ENCODE data around the gene TMPRSS4.

The TMPRSS4 gene

DNA sequence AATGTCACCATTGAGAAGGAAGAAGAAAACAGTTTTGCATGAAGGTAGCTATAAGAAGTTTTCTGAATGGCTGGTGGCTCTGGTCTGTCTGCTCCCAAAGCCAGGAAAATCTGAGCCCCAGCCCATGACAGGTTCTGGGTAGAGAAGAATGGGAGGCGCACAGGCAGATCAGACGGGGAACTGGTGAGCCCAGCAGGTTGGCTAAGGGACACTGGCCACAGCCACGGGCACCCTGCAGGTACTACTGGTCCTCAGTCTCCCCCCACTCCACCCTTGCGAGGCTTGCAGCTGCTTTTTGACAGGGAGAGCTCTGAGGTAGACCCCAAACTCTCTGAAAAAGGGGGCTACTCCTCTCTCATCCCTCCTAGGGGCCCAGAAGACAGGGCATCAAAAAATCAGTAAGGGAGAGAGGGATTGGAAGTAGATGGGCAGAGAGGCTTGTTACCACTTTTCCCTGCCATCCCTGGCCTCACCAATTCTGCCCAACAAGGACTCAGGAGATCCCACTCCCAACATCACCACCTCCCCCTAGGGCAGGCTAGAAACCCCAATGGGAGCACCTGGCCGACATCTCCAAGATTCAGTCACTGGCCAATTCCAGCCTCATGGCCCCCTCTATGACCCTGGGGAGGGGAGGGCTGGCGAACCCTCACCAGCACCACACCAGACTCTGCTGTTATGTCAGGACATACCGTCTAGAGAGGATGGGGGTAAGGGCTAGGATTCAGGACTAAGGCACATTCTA, 58.3 kb downstream of the TMPRSS4 start:
- DNase-seq (ENCODE audit: low read depth), result no peak

DNA sequence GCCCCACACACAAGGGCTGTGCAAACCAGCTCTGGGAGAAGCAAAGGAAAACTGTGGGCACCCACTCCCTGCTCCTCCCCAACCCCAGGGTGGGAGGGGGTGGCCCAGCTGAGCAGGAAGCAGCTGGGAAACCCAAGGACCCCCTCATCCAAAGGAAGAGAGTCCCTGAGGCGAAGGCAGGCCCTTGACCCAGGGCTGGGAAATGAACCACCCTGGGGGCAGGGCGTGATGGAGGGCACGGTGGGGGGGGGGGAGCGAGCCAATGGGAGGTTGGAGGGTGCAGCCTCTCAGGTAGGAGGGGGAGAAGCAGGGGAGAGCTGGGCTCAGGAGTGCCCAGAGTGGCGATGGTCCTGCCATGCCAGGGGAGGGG, 58.9 kb downstream of the TMPRSS4 start:
- DNase-seq (ENCODE audit: low read depth), result no peak

DNA sequence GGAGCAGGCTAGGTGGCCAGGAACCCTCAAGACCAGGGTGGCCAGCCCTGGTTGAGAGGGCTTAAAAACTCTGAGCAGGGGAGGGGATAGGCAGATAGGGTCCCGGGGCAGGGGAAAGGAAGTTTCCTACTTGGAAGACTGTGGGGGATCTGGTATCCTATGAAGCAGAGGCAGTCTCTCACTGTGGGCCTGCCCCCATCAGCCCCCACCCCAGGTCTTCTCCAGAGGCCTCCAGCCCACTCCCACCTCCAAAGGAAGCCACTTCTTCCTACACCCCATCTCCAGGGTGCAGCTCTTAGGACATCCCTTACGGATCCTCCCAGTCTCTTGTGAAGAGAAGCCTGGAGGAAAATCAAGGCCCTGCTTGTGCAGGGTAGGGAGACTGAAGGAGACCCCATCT, 59.5 kb downstream of the TMPRSS4 start:
- no peak for DNase-seq (ENCODE audit: low read depth)

DNA sequence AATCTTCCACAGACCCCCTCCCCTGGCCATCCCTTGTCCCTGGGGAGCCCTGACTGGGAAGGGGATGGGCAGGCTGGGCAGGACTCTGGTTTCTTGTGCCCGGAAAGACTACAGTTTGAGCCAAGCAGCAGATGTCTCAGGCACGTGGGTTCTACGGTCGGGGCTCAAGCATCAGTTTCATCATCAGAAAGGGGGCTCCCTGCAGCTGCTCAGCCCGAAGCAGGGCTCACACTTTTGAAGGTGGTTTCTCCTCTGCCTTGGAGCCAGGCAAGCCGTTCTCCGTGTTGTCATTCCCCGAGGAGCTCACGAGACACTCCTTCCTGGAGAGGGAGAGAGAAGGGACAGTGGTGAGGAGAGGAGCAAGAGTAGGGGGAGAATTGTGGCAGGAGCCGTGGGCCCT, 59.9 kb downstream of the TMPRSS4 start:
- no peak for DNase-seq (ENCODE audit: low read depth)

DNA sequence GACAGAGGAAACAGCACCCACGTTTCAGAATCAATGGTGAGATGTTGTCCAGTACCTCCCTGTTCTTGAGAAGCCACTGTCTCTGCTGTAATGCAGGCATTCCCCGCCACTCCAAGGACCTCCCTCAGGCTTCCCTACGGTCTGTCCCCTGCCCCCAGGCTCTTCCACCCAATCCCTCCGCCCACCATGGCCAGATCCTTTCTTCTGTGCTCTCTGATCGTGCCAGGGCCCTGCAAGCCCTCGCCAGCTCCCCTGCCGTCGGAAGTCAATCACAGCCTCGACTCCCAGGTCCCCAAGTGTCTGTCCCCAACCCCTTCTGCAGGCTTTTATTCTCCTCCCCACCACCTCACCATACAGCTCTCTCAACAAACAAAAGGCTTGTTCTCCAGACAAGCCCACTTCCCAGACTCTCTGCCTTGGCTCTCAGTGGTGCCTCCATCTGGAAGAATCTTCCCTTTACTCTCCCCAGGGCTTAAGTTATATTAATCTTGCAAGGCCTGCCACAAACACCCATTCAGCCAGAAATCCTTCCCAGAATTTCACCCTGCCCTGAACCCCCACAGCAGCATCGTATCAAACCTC, 62.1 kb downstream of the TMPRSS4 start:
- DNase-seq (ENCODE audit: low read depth), result no peak

DNA sequence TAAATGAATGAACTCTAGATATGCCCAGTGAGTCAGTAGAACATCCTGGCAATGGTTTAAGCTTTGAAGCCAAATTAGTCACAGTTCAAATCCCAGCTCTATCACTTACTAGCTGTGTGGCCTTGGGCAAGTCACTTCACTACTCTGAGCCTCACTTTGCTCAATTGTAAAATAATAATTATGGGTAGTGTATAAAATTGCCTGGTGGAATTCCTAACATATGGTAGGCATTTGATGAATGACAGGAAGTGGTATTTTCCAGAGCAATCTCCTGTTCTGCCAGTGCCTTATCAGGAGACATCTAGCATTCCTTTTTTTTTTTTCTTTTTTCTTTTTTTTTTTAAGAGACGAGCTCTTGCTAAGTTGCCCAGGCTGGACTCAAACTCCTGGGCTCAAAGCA, 62.7 kb downstream of the TMPRSS4 start:
- DNase-seq (ENCODE audit: low read depth), result no peak

DNA sequence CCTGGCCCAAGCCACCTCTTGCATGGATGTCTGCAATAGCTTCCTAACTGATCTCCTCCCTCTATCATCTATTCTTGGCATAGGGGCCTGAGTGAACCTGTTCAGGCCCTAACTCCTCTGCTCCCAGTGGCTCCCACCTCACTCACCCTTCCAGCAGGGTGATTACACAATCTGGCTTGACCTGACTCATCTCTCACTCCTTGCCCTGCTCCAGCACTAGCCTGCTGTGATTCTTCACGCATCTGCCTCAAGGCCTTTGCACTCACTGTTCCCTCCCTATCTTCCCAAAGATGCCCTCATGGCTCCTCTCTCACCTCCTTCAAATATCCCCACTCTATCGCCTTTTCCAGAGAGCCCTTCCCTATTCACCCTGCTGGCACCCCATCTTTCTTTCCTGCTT, 65.2 kb downstream of the TMPRSS4 start:
- DNase-seq (ENCODE audit: low read depth), result no peak

DNA sequence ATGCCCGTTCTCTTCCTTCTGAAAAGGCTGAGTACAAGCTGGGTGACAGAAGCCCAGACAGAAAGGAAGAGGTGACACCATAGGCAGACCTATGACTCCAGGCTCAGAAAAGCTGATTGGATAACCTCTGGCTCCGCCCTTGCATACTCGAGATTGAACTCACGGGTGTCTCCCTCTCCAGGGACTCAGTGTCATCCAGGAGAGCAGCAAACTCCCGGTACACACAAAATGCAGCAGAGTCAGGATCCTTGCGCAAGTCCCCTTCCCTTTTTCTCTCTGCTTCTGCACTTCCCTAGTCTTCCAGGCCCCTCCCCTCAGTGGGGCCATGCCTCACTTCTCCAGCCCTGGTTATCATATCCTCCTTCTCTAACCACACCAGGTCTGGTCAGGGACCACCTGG, 65.9 kb downstream of the TMPRSS4 start:
- DNase-seq (ENCODE audit: low read depth), result no peak

DNA sequence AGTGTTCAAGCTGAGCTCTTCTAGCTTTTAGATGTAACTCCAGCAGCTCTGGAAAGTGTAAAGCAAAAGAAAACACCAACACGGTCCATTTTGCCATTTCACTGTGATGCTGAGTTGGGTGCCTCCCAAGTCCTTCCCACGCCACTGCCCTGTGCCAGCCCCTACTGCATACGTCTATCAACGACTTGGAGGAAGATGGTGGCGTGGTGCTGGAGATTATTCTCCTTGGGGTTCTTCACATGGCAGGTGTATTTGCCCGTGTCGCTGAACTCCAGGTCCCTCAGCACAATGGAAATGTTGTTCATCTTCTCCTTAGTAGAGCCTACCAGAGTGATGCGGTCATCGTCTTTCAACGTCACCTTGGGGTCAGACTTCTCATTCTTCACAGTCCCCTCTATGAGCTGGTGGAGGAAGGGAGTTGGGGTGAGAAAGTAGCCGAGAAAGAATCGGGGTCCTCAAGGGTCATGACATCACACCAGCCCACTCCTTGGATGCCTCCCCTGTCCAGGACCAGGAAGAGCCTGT, 66.8 kb downstream of the TMPRSS4 start:
- DNase-seq (ENCODE audit: low read depth), result no peak

DNA sequence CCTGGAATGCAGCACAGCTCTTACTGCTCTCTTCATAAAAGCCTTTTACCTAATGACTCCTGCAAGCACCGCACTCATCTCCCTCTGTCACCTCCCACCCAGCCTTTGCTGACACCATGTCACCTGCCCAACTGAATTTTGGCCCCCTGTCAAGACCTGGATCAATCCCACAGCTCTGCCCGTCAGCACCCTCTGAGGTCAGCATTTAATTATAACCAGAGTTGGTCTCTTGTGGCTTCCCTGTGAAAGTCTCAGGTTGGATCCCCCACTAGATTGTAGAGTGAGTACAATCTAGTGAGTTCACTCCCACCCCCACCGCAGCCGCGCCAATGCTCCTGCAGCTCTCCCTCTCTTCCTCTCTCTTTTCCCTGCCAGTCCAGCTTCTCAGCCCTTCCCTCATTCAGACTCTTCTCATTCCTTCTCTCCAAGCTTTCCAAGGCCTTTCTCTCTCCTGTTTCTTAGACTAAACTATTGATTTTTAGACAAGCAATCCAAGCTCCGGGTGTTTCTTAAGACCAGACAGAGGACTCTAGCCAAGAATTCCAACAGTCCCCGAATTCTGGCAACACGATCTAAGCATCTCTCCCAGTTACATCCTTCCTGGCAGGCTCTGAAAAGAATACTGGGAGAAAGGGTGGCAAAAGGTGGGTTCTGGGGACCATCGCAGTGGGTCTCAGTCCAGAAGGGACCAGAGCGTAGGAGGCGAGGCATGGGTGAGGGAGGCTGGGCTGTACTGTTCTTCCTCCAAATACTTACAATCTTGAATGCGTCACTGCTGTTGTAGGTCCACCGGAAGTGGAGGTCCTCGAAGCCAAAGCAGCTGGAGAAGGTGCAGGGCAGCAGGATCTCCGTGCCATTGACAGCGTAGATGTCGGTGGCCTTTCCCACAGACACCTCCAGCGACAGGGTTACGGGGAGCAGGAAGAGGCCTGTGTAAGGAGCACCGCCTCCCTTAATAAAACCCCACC, 67.7 kb downstream of the TMPRSS4 start:
- no peak for DNase-seq (ENCODE audit: low read depth)

DNA sequence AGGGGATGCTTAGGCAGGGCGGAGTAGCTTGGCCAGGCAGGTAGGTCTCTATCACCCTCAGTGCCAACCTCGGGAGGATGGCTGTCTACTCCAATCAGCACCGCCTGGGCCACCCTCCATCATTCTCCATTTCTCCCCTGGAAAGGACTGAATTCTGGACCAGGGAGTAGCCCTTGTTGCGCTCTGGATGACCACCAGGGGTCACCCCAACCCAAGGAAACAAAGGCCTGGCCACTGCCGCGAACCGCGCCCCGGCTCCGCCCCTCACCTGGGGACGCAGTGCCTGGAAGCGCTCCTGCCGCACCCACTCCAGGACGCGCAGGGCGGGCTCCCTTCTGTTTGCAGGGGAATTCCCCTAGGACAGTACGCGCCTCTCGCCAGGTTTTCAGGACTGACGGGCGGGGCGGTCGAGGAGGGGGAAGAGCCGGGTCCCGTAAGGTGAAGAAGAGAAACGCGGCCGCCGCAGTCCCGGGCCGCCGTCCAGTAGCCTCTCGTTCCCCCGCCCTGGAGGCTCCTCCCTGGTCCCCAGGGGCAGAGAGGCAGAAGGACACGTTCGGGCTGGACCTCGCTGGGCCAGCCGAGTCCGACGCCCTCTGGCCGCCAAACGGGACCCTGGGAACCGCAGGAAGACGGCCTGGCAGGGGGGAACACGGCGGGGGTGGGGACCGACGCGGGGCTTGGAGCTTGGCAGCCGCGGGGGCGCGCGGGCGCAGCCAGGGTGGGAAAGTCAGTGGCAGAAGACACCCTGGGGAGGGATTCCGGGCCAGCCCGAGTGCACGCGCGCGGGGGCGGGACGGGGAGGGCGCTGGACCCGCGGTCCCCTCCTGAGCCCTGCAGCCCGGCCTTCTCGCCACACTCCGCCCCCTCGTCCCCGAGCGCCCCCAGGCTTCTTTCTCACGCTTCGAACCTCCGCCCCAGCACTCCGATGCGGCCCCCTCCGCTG, 68.7 kb downstream of the TMPRSS4 start:
- peak; percentile 71 for DNase-seq (ENCODE audit: low read depth)

DNA sequence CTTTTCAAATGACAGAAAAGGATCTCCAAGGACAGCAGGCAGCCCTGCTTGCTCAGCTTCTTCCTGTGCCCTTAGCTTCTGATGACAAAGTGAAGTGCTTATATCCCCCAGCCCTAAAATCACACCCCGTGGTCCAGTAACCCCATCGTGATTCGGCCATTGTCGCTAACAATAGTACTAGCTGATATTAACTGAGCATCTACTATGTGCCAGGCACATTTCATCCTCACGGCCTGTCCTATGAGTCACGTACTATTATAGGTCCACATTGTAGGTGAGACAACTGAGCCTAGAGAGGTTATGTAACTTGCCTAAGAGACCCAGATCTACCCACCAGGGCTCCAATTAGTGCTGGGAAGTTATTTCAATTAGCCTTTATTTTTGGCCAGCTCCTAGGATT, 69.7 kb downstream of the TMPRSS4 start:
- DNase-seq (ENCODE audit: low read depth), result no peak

DNA sequence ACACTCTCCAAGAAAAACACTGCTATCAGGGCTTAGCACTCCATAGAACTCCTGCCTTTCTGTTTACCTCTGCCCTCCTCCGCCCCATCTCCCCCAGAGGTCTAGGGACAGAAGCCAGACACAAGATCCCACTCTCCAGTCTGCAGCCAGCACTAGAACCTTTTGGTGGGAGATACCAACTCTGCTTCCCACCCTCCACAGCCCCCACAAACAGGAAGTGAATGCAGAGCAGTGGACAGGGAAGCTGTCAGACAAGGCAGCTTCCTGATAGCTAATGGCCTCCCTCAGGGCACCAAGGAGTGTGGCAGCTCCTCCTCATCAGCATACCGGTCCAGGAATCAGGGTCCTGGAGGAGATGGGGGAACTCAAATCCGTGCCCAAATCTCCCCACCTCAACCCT, 70.6 kb downstream of the TMPRSS4 start:
- DNase-seq (ENCODE audit: low read depth), result no peak

DNA sequence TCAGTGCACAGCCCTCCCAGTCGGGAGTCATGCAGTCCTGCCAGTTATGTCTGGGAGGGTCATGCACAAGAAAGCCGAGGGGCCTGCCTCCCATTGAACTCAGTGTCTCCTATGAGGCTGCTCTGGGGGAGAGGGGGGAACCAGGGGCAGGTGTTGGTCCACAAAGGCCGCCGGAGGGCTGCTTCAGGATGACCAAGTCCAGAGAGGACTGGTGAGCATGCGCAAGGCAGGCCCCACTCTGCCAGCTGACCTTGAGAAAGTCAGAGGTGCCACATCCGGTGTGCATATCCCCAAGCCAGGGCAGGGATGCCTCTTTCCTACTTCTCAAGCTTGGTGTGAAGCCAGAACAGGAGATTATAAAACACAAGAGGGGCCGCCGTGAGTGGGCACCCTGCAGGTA, 71.4 kb downstream of the TMPRSS4 start:
- no peak for DNase-seq (ENCODE audit: low read depth)

DNA sequence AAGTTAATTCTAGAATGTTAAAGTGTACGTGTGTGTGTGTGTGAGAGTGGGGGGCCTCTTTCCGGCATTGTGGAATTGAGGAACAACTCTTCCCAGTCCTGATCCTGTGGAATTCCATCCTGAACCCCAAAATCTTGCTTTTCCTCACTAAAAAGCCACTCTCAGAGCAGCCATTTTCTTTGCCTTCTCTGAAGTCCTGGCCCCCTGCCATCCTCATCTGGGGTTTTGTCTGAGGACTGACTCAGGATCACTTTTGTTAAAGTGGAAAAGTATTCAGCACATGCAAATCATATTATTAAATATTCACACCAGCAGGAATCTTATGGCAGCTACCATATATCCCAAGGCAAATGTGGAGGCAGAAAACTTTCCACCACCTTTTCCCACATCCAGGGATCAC, 72.0 kb downstream of the TMPRSS4 start:
- no peak for DNase-seq (ENCODE audit: low read depth)

DNA sequence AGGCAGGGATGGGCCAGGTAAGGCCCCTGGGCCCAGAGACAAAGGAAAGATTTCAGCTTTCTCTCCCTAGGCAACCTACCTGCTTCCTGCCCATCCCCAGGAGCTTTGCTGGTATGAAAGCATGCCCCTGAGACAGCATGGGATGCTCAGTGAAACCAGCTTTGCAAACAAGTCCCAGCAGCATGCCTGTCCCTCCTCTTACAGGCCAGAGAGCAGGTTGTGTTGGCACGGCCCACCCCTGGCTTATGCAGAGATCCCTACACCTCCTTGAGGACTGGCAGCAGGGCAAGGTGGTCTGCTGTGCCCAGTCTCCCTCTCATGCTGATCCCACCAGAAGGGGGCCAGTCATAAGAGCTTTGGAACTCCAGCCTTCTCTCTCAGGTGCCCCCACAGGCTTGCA, 72.6 kb downstream of the TMPRSS4 start:
- no peak for DNase-seq (ENCODE audit: low read depth)

DNA sequence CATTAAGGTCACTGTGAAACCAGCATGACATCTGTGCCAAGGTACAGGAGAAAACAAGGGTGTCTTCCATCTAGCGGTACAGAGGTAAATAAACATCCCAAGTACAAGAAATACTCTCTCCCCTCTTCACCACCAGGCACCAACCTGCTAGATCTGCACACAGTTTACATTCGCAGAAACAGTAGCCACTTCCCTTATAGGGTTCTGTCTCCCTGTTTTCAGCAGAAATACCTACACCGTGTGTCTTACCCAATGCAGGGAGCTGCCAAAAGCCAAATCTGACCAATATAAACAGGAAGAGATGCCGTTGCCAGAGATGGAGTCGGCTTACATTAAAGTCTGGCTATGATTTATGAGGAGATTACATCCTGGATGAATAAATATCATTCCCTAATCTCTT, 74.6 kb downstream of the TMPRSS4 start:
- no peak for DNase-seq (ENCODE audit: low read depth)

DNA sequence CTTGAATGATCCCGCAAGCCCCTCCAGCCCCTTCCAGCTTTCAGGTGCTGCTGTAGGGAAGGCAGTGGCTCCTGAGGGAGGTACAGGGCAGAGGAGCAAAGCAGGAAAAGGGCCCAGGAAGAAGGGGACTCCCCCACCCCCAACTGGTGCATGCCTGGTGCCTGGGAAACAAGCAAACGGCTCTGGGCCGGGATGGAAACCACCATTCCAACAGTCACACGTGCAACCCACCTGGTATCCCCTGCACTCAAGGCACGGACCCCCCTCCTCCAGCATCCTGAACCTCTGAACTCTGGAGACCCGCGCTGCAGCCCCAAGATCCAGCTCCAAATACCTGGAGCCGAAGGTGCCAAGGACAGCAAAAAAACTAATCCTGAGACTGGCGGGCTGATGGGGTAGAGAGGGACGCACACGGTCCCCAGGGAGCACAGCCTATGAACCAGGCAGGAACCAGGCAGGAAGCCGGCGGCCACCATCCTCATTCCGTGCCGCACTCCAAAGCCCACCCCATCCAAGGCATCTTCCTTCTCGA, 75.2 kb downstream of the TMPRSS4 start:
- DNase-seq (ENCODE audit: low read depth), result no peak

DNA sequence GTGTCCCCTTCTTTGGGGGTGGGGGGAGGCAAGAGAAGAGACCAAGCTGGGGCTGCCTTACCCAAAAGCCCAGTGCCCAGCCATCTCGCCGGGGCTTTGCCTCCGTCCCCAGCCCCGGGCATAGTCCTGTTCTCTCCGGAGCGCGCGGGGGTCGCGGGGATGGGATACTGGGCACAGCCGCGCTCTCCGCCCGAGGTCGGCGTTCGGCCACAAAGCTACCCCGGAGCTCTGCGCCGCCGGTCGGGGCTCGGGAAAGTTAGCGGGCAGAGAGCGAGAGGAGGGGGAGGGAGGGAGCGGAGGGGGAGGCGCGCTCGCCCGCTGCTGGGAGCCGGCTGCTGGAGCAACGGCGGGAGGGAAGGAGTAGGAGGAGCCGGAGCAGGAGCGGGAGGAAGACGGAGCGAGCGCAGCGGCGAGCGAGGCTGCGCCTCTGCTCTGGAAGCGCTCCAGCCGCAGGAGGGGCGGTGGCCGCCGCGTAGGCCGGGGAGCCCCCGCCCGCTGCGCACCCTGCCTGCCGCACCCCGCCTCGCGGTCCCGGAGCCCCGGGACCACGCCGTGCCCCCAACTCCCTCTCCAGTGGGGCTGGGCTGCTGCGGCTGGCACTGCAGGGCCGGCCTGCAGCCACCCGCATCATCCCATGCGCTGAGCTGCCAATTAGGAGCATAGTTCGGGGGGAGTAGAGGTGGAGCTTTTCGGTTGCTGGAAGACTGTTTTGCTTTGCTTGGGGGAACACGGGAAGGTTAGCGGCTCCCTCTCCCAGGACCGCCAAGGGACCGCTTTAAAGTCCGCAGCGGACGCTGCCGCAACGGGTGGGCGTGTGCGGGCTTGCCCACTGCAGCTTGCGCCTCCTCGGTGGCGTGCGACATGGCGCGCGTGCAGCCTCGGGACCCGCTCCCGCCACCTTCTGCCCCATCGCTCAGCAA, 75.9 kb downstream of the TMPRSS4 start, which contains the start of gene SCN4B:
Gene SCN4B (minus strand): TSS at position 272 of the 920 bp plus-strand sequence. CDS start 150 bp downstream, at position 122.
- DNase-seq (ENCODE audit: low read depth), result no peak

DNA sequence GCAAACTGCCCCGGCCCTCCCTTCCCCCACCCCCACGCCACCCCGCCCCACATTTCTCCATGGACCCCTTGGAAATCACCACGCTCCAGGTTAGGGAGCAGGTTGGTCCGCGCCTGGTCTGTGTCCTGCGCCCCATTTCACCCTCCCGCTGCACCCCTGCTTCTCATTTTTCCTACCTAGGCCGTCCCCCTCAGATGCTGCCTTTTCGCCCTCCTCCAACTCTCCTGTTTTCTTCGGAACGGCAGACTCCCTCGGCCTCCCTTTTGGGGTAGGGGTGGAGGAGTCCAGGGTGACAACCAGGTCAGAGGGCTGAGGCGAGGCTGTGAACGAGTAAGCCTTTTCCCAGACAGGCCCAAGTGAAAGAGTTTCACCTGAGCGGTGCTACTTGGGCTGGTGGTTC, 76.6 kb downstream of the TMPRSS4 start:
- DNase-seq (ENCODE audit: low read depth), result no peak
